PC-9 (cell line): Measurements from ENCODE around the gene MAL. TPM values are rescaled to one million over a fixed set of nuclear protein-coding genes. Genes with fewer than 3 reads are reported as not detected.

ENCODE experiments used
- BruUV-seq: library from RNA; stranded (reverse); fragments of 400-500 nt; replicated peaks from 2 replicates; lab custom pipeline; 2021; lab: Mats Ljungman, UMichigan
- CTCF ChIA-PET: fragments of 300-600 bp; sonication (Branson Sonifier 250); formaldehyde crosslinking; loops from one replicate; lab custom pipeline; 2022; ENCODE audit warnings: antibody characterized with exemption; lab: Charles Lee
- POLR2A ChIA-PET: fragments of 300-600 bp; sonication (Branson Sonifier 250); formaldehyde crosslinking; loops from one replicate; lab custom pipeline; 2022; ENCODE audit warnings: antibody characterized with exemption; ENCODE audit not compliant: unreplicated experiment; lab: Charles Lee
- DNase-seq, 2 experiments: peaks; one replicate each; pipeline versions ENCODE4 v3.0.0 to v3.0.0-alpha.2; 2015 to 2022; ENCODE audit warnings: mixed read lengths in 1 of 2
- H2AFZ ChIP-seq: fragments of 200-600 bp; sonication (generic); 2 replicates; pipeline ENCODE4 v1.8.1; 2017; ENCODE audit warnings: antibody characterized with exemption
- H3F3A ChIP-seq: fragments of 200-600 bp; sonication (generic); 2 replicates; pipeline ENCODE4 v1.8.1; 2017; ENCODE audit warnings: antibody characterized with exemption, mild to moderate bottlenecking, low read depth; ENCODE audit not compliant: insufficient read depth
- H3K27ac ChIP-seq: fragments of 200-600 bp; sonication (generic); 2 replicates; pipeline ENCODE4 v1.6.1; 2016; ENCODE audit warnings: mixed run types
- H3K27me3 ChIP-seq: fragments of 200-600 bp; sonication (generic); 2 replicates; pipeline ENCODE4 v1.6.1; 2016; ENCODE audit warnings: low read depth, mixed run types; ENCODE audit not compliant: insufficient read depth
- H3K36me3 ChIP-seq: fragments of 200-600 bp; sonication (generic); 2 replicates; pipeline ENCODE4 v1.6.1; 2016; ENCODE audit warnings: low read depth, mixed run types
- H3K4me1 ChIP-seq: fragments of 200-600 bp; sonication (generic); replicated peaks from 2 replicates; pipeline ENCODE4 v1.6.1; 2016; ENCODE audit warnings: mixed run types; ENCODE audit not compliant: insufficient read depth
- H3K4me2 ChIP-seq: fragments of 200-600 bp; sonication (generic); 2 replicates; pipeline ENCODE4 v1.6.1; 2017; ENCODE audit warnings: mixed run types
- H3K4me3 ChIP-seq: fragments of 200-600 bp; sonication (generic); 2 replicates; pipeline ENCODE4 v1.6.1; 2016; ENCODE audit warnings: mixed run types
- H3K79me2 ChIP-seq: fragments of 200-600 bp; sonication (generic); 2 replicates; pipeline ENCODE4 v1.6.1; 2017; ENCODE audit warnings: low read depth, mixed run types
- H3K9me2 ChIP-seq: fragments of 200-600 bp; sonication (generic); 2 replicates; pipeline ENCODE4 v1.8.1; 2017; ENCODE audit warnings: mild to moderate bottlenecking; ENCODE audit not compliant: insufficient read depth
- H3K9me3 ChIP-seq: fragments of 200-600 bp; sonication (generic); 2 replicates; pipeline ENCODE4 v1.8.1; 2016; ENCODE audit warnings: low read depth; ENCODE audit not compliant: insufficient read depth
- H4K20me1 ChIP-seq: fragments of 200-600 bp; sonication (generic); 2 replicates; pipeline ENCODE4 v1.8.1; 2017; ENCODE audit not compliant: insufficient read depth
- CTCF ChIP-seq: fragments of 200-600 bp; sonication (generic); conservative IDR thresholded peaks from 2 replicates; pipeline ENCODE4 v1.6.1; 2017; ENCODE audit warnings: mixed run types, antibody characterized with exemption, mild to moderate bottlenecking, moderate library complexity
- EZH2 ChIP-seq: fragments of 200-600 bp; sonication (generic); IDR thresholded peaks from 2 replicates; pipeline ENCODE4 v1.8.0; 2017; ENCODE audit warnings: antibody characterized with exemption, low read depth
- intact Hi-C: fragments of 100-400 bp; cut with micrococcal nuclease; formaldehyde crosslinking; loops from one replicate; pipeline ENCODE4 v1.10.0; 2022; ENCODE audit not compliant: unreplicated experiment
- total RNA-seq: library from RNA; stranded (reverse); gene quantifications from 2 replicates; pipeline ENCODE4 v1.2.3, GENCODE V29; 2021

MAL gene
- total RNA-seq, 1 experiment from 2014 or later = 146 TPM

- Histone ChIP-seq H2AFZ (no peak overlapping the region), H4K20me1 (no peaks in the 10 kb centered on the region), H3K27ac (peak overlapping the region; percentile 92), H3K36me3 (no peaks in the 10 kb centered on the region), H3K4me2 (peak overlapping the region; percentile 90), H3K4me1 (peaks cover 80% of the 10 kb centered on the region), H3K9me2 (no peaks in the 10 kb centered on the region), H3K27me3 (no peaks in the 10 kb centered on the region), H3K9me3 (no peaks in the 10 kb centered on the region), H3K4me3 (no peak overlapping the region), H3F3A (peaks cover 60% of the 10 kb centered on the region), H3K79me2 (peaks cover 24% of the 10 kb centered on the region)
- DNase-seq = no peak
- intact Hi-C loops = no loop called here
- no TSS peak for BruUV-seq
- TF ChIP-seq CTCF (no peak), EZH2 (no peak)
- POLR2A ChIA-PET = interaction anchor here (0.7 kb wide), 1 partner anchor 18 kb away, joined by 3 read pairs; no protein-coding TSS in a partner anchor
- CTCF ChIA-PET = interaction anchor here (2.9 kb wide), 1 partner anchor 15 kb away, joined by 13 read pairs; no protein-coding TSS in a partner anchor
Observed at GRCh38 chr2:95061601-95062183, 36.2 kb downstream of the MAL start.

GRCh38 chr2:95062242-95063085 is 37.0 kb downstream of the MAL start:
- peak overlapping the region; percentile 92 for H3K27ac ChIP-seq
- TF ChIP-seq CTCF = no peak
- no peak for TF ChIP-seq EZH2
- ChIA-PET POLR2A (interaction anchor here (0.6 to 0.8 kb wide), 3 partner anchors 28 to 86 kb away, joined by 4 to 6 read pairs (median 5); no protein-coding TSS in a partner anchor), CTCF (interaction anchor here (0.7 to 2.9 kb wide), 5 partner anchors 10 to 77 kb away, joined by 3 to 18 read pairs (median 3); no protein-coding TSS in a partner anchor)
- no TSS peak for BruUV-seq
- peaks cover 24% of the 10 kb centered on the region for H3K79me2 ChIP-seq
- H3K4me3 ChIP-seq = no peak overlapping the region
- no peaks in the 10 kb centered on the region for H3K36me3 ChIP-seq
- H4K20me1 ChIP-seq = no peaks in the 10 kb centered on the region
- no peaks in the 10 kb centered on the region for H3K9me3 ChIP-seq
- H3K9me2 ChIP-seq = no peaks in the 10 kb centered on the region
- intact Hi-C loops = no loop called here
- no peaks in the 10 kb centered on the region for H3K27me3 ChIP-seq
- H3F3A ChIP-seq = peaks cover 52% of the 10 kb centered on the region
- H3K4me2 ChIP-seq = peak overlapping the region; percentile 43
- peaks cover 72% of the 10 kb centered on the region for H3K4me1 ChIP-seq
- no peak overlapping the region for H2AFZ ChIP-seq
- peak; percentile 36 to 83 for DNase-seq

GRCh38 chr2:95063086-95063958 is 37.8 kb downstream of the MAL start:
- Histone ChIP-seq H2AFZ (no peak overlapping the region), H3F3A (peaks cover 43% of the 10 kb centered on the region), H3K4me3 (no peak overlapping the region), H3K4me1 (peaks cover 63% of the 10 kb centered on the region), H3K79me2 (peaks cover 15% of the 10 kb centered on the region), H4K20me1 (no peaks in the 10 kb centered on the region), H3K27ac (peak overlapping the region; percentile 92), H3K36me3 (no peaks in the 10 kb centered on the region), H3K9me3 (no peaks in the 10 kb centered on the region), H3K27me3 (no peaks in the 10 kb centered on the region), H3K4me2 (peak overlapping the region; percentile 43), H3K9me2 (no peaks in the 10 kb centered on the region)
- TF ChIP-seq CTCF (no peak), EZH2 (no peak)
- CTCF ChIA-PET = interaction anchor here (0.6 to 2.9 kb wide), 9 partner anchors 10 to 1587 kb away, joined by 3 to 18 read pairs (median 3); no protein-coding TSS in a partner anchor
- intact Hi-C loops = no loop called here
- no peak for DNase-seq
- no TSS peak for BruUV-seq
- POLR2A ChIA-PET = no interaction called here
